ENCODE measurements around the gene MAPK10.
"Not testable (repeated sequence)": the region's sequence is repeated elsewhere in the genome, so short reads cannot be mapped to it uniquely, and the experiment has no call there.

DNA sequence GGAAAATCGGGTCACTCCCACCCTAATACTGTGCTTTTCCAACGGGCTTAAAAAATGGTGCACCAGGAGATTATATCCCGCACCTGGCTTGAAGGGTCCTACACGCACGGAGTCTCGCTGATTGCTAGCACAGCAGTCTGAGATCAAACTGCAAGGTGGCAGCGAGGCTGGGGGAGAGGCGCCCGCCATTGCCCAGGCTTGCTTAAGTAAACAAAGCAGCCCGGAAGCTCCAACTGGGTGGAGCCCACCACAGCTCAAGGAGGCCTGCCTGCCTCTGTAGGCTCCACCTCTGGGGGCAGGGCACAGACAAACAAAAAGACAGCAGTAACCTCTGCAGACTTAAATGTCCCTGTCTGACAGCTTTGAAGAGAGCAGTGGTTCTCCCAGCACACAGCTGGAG, 191.5 kb downstream of the MAPK10 start:
- not testable (repeated sequence) for TF ChIP-seq JUNB (IDR thresholded peaks at IDR 0.05); CHD2 (IDR thresholded peaks at IDR 0.05; ENCODE audit: borderline replicate concordance, low read depth, low read length); MTA2 (IDR thresholded peaks at IDR 0.05; ENCODE audit: low read depth); RCOR1 (conservative IDR thresholded peaks at IDR 0.05; ENCODE audit: low read depth, low read length); SP1 (IDR thresholded peaks at IDR 0.05; ENCODE audit: low read depth, low read length); CTCF (IDR thresholded peaks at IDR 0.05 in 2 of 3, conservative IDR thresholded peaks at IDR 0.05 in 1 of 3; ENCODE audit: control insufficient read depth in 2 of 3, extremely low read depth in 1 of 3, insufficient read depth in 1 of 3, low read depth in 3 of 3, low read length in 3 of 3); FOXK2 (IDR thresholded peaks at IDR 0.05); USF1 (IDR thresholded peaks at IDR 0.05; ENCODE audit: borderline replicate concordance, extremely low read length, insufficient read depth, low read depth, low read length); POLR2AphosphoS5 (IDR thresholded peaks at IDR 0.05; ENCODE audit: low read length); TBL1XR1 (IDR thresholded peaks at IDR 0.05; ENCODE audit: low read depth, low read length)
- TF ChIP-seq, protein P1, sequence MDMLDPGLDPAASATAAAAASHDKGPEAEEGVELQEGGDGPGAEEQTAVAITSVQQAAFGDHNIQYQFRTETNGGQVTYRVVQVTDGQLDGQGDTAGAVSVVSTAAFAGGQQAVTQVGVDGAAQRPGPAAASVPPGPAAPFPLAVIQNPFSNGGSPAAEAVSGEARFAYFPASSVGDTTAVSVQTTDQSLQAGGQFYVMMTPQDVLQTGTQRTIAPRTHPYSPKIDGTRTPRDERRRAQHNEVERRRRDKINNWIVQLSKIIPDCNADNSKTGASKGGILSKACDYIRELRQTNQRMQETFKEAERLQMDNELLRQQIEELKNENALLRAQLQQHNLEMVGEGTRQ (IDR thresholded peaks at IDR 0.05; ENCODE audit: borderline replicate concordance, low read depth, low read length), result not testable (repeated sequence)

All from GM12878 (cell line).